Hepatocyte (in vitro differentiated cells): ENCODE measurements around the gene WIZ.

Source experiments
- EZH2phosphoT487 ChIP-seq: fragments of 200-600 bp; sonication (generic); IDR thresholded peaks from one replicate; pipeline ENCODE4 v1.6.1; 2018; ENCODE audit warnings: antibody characterized with exemption, mild to moderate bottlenecking, low read depth, moderate library complexity; ENCODE audit not compliant: unreplicated experiment, severe bottlenecking
- TF ChIP-seq, protein P1 (sequence below): fragments of 200-600 bp; sonication (generic); IDR thresholded peaks from 2 replicates; pipeline ENCODE4 v1.5.1; 2016; ENCODE audit warnings: antibody characterized with exemption, mild to moderate bottlenecking; ENCODE audit not compliant: poor library complexity

- TF ChIP-seq, protein P1, sequence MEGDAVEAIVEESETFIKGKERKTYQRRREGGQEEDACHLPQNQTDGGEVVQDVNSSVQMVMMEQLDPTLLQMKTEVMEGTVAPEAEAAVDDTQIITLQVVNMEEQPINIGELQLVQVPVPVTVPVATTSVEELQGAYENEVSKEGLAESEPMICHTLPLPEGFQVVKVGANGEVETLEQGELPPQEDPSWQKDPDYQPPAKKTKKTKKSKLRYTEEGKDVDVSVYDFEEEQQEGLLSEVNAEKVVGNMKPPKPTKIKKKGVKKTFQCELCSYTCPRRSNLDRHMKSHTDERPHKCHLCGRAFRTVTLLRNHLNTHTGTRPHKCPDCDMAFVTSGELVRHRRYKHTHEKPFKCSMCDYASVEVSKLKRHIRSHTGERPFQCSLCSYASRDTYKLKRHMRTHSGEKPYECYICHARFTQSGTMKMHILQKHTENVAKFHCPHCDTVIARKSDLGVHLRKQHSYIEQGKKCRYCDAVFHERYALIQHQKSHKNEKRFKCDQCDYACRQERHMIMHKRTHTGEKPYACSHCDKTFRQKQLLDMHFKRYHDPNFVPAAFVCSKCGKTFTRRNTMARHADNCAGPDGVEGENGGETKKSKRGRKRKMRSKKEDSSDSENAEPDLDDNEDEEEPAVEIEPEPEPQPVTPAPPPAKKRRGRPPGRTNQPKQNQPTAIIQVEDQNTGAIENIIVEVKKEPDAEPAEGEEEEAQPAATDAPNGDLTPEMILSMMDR: no peak
- no peak for TF ChIP-seq EZH2phosphoT487
Measured at GRCh38 chr19:15372470-15372869, 77.3 kb downstream of the WIZ start.
